HPDE6-E6E7 (cell line): Measurements from ENCODE around the gene OLFML3.

Experiments
- DNase-seq: peaks from one replicate; pipeline ENCODE4 v3.0.0; 2011; ENCODE audit warnings: missing footprints; ENCODE audit errors: extremely low spot score

The OLFML3 gene

DNA sequence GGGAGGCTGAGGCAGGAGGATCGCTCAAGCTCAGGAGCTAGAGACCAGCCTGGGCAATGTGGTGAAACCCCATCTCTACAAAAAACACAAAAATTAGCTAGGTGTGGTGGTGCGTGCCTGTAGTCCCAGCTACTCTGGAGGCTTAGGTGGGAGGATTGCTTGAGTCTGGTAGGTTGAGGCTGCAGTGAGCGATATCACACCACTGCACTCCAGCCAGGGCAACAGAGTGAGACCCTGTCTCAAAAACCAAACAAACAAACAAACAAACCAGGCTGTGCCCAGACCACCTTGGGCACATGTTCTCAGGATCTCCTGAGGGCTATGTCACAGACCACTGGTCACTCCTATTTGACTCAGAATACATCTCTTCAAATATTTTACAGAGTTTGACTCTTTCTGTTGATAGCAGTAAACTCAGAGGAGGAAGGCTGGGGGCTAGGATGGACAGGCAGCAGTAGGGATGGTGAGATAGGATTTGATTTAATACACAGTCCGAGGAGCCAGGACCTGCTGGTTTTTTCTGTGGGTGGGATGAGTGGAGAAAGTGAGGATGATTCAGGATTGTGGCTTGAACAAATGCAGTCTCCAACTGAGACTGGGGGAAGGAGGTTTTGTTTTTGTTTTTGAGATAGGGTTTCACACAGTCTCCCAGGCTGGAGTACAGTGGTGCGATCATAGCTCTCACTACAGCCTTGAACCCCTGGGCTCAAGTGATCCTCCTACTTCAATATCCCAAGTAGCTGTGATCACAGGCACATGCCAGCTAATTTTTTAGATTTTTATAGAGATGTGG, 46.5 kb downstream of the OLFML3 start:
- DNase-seq, result no peak

DNA sequence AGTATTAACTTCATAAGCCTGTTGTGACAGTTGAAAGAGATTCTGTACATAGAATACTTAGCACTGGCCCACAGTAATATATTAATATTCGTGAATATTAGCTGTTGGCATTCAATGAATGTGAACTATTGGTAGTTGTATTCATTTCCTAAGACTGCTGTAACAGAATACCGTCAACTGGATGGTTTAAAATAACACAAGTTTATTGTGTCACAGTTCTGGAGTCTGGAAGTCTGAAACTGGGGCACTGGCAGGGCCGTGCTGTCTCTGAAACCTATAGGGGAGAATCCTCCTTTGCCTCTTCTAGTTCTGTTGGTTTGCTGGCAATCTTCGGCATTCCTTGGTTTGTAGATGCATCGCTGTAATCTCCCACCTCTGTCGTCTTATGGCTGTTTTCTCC, 47.5 kb downstream of the OLFML3 start:
- no peak for DNase-seq
